ENCODE data around the gene NAA15.

DNA sequence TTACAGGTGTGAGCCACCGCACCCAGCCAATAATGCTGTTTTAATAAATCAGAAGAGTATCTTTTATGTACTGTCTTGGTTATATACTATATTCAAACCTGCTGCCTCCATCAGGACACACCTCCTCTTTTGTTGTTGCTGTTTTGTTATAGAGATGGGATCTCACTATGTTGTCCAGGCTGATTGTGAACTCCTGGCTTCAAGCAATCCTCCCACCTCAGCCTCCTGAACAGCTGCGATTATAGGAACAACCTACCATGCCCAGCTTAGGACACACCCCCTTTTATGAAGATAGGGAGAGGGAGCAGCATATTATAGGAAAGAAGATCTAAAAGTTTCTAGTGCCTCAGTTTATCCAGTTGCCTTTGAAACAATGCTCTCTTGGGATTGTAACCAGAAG, 90.4 kb downstream of the NAA15 start:
- TF ChIP-seq, protein P1, sequence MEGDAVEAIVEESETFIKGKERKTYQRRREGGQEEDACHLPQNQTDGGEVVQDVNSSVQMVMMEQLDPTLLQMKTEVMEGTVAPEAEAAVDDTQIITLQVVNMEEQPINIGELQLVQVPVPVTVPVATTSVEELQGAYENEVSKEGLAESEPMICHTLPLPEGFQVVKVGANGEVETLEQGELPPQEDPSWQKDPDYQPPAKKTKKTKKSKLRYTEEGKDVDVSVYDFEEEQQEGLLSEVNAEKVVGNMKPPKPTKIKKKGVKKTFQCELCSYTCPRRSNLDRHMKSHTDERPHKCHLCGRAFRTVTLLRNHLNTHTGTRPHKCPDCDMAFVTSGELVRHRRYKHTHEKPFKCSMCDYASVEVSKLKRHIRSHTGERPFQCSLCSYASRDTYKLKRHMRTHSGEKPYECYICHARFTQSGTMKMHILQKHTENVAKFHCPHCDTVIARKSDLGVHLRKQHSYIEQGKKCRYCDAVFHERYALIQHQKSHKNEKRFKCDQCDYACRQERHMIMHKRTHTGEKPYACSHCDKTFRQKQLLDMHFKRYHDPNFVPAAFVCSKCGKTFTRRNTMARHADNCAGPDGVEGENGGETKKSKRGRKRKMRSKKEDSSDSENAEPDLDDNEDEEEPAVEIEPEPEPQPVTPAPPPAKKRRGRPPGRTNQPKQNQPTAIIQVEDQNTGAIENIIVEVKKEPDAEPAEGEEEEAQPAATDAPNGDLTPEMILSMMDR (IDR thresholded peaks at IDR 0.05): no peak
- TF ChIP-seq TCF7L2 (IDR thresholded peaks at IDR 0.05; ENCODE audit: low read depth, low read length) (no peak), SIN3A (IDR thresholded peaks at IDR 0.05; ENCODE audit: borderline replicate concordance, insufficient read depth, low read depth, low read length) (no peak)

Measured in Panc1 (cell line).